GM12878 (cell line): Measurements from ENCODE around the gene MYO19. TPM values are rescaled to one million over a fixed set of nuclear protein-coding genes. Genes with fewer than 3 reads are reported as not detected.

Experiments used
- ATAC-seq: fragments of 200-7000 bp; cut with Tn5 transposase; 3 replicates; pipeline ENCODE4 v1.9.1; 2020; ENCODE audit warnings: mild to moderate bottlenecking, moderate library complexity
- BruUV-seq: library from RNA; stranded (reverse); fragments of 400-500 nt; replicated peaks from 2 replicates; lab custom pipeline; 2021; lab: Mats Ljungman, UMichigan
- CTCF ChIA-PET: fragments of 300-600 bp; sonication (Branson Sonifier 250); formaldehyde crosslinking; extraction: SDS; loops from one replicate; lab custom pipeline; 2021; ENCODE audit warnings: inconsistent platforms; lab: Yijun Ruan, JAX
- POLR2A ChIA-PET: fragments of 350-600 bp; formaldehyde crosslinking; extraction: SDS; loops from one replicate; lab custom pipeline; 2021; ENCODE audit warnings: inconsistent platforms; lab: Charles Lee
- RAD21 ChIA-PET: fragments of 300-600 bp; sonication (Branson Sonifier 250); formaldehyde crosslinking; loops from one replicate; lab custom pipeline; 2023; ENCODE audit warnings: antibody characterized with exemption; ENCODE audit not compliant: unreplicated experiment; lab: Charles Lee
- SMC1A ChIA-PET: fragments of 300-600 bp; sonication (Branson Sonifier 250); formaldehyde crosslinking; loops from one replicate; lab custom pipeline; 2023; ENCODE audit not compliant: unreplicated experiment, uncharacterized antibody; lab: Charles Lee
- DNase-seq: peaks from one replicate; pipeline ENCODE4 v3.0.0-alpha.2; 2011; ENCODE audit warnings: low read depth, low spot score
- FAIRE-seq: peaks from 3 replicates; lab custom pipeline; 2011; peaks lifted over from hg19 to GRCh38; lab: Jason Lieb, UNC
- H2AFZ ChIP-seq: 2 replicates; pipeline ENCODE4 v1.6.0; 2011; ENCODE audit warnings: low read depth, low read length, control low read depth; ENCODE audit not compliant: control insufficient read depth
- H3K27ac ChIP-seq: 2 replicates; pipeline ENCODE4 v1.5.1; 2011; ENCODE audit warnings: control low read depth; ENCODE audit not compliant: control insufficient read depth, insufficient read depth
- H3K27me3 ChIP-seq, 2 experiments: replicated peaks in 1 of 2; 2 replicates each; pipeline versions ENCODE4 v1.6.0 to v1.6.1; 2011; ENCODE audit warnings: low read length in 1 of 2; ENCODE audit not compliant: control insufficient read depth in 2 of 2, insufficient read depth in 2 of 2
- H3K36me3 ChIP-seq, 2 experiments: 2 replicates each; pipeline ENCODE4 v1.5.1; 2011; ENCODE audit warnings: low read length in 1 of 2; ENCODE audit not compliant: control insufficient read depth in 2 of 2, insufficient read depth in 2 of 2
- H3K4me1 ChIP-seq: 2 replicates; pipeline ENCODE4 v1.6.1; 2011; ENCODE audit warnings: mild to moderate bottlenecking, low read length, moderate library complexity, mixed read lengths; ENCODE audit not compliant: control insufficient read depth, insufficient read depth
- H3K4me2 ChIP-seq: 2 replicates; pipeline ENCODE4 v1.6.0; 2011; ENCODE audit warnings: control low read depth; ENCODE audit not compliant: control insufficient read depth, insufficient read depth
- H3K4me3 ChIP-seq: fragments of 200-600 bp; sonication (generic); 2 replicates; pipeline ENCODE4 v1.5.1; 2016
- H3K79me2 ChIP-seq: 2 replicates; pipeline ENCODE4 v1.6.0; 2011; ENCODE audit warnings: low read length; ENCODE audit not compliant: control insufficient read depth, insufficient read depth
- H3K9ac ChIP-seq: 2 replicates; pipeline ENCODE4 v1.8.0; 2011; ENCODE audit warnings: low read length, control low read depth, mixed read lengths; ENCODE audit not compliant: control insufficient read depth, insufficient read depth
- H3K9me3 ChIP-seq: replicated peaks from 3 replicates; pipeline ENCODE4 v1.5.1; 2011; ENCODE audit warnings: mild to moderate bottlenecking, low read length; ENCODE audit not compliant: control insufficient read depth, insufficient read depth
- H4K20me1 ChIP-seq: 2 replicates; pipeline ENCODE4 v1.6.0; 2011; ENCODE audit not compliant: control insufficient read depth, insufficient read depth
- EED ChIP-seq: sonication (generic); IDR thresholded peaks from 2 replicates; pipeline ENCODE4 v1.6.1; 2016; ENCODE audit warnings: antibody characterized with exemption, low read depth
- IKZF2 ChIP-seq, 2 experiments: fragments of 450-650 bp; IDR thresholded peaks; 2 replicates each; pipeline ENCODE4 v1.6.1; 2017; ENCODE audit warnings: mild to moderate bottlenecking in 2 of 2, moderate library complexity in 2 of 2
- SREBF2 ChIP-seq: IDR thresholded peaks from 2 replicates; pipeline ENCODE4 v1.6.1; 2012; ENCODE audit warnings: mild to moderate bottlenecking, low read length
- SUZ12 ChIP-seq: fragments of 200-600 bp; sonication (generic); IDR thresholded peaks from one replicate; pipeline ENCODE4 v1.6.1; 2018; ENCODE audit warnings: antibody characterized with exemption, mild to moderate bottlenecking; ENCODE audit not compliant: unreplicated experiment
- WGBS: methylation state at CpG from one replicate; pipeline ENCODE4 v1.1.6; 2016; ENCODE audit warnings: low lambda C conversion rate; ENCODE audit not compliant: insufficient replicate concordance, insufficient coverage; ENCODE audit errors: missing lambda C conversion rate; 5-methylcytosine and 5-hydroxymethylcytosine counted together
- in situ Hi-C: fragments of 300-500 bp; cut with MboI; formaldehyde crosslinking; loops from 9 replicates; pipeline ENCODE4 v1.14.3; 2018; ENCODE audit warnings: mixed read lengths
- intact Hi-C: fragments of 100-400 bp; cut with micrococcal nuclease; formaldehyde crosslinking; loops from one replicate; pipeline ENCODE4 v1.14.2; 2022; ENCODE audit not compliant: unreplicated experiment
- polyA plus RNA-seq, 11 experiments: library from polyadenylated mRNA; depleted of rRNA in 4 of 11; unstranded in 6 of 11; stranded (reverse) in 5 of 11; fragments of >200 nt; fragmentation: Nextera tagmentation in 4 of 11; fragmentation: Illumina TruSeq in 1 of 11; extraction: Ambion mirVana in 4 of 11; extraction: Trizol in 1 of 11; gene quantifications; 1 replicate in 1 of 11; 2 replicates in 10 of 11; pipeline versions ENCODE4 v1.2.1 to v1.2.3, GENCODE V29; 2011 to 2016; ENCODE audit warnings: inconsistent platforms in 2 of 11, missing spikeins in 2 of 11, low read depth in 1 of 11
- total RNA-seq, 4 experiments: library from RNA; depleted of rRNA in 3 of 4; stranded (reverse); fragments of >200 nt in 3 of 4; fragmentation: Illumina TruSeq in 1 of 4; extraction: Trizol in 1 of 4; gene quantifications; 2 replicates each; pipeline versions ENCODE4 v1.2.1 to v1.2.3, GENCODE V29; 2013 to 2021
- TF ChIP-seq, protein P1 (sequence below): IDR thresholded peaks from 2 replicates; pipeline ENCODE4 v1.6.1; 2012; ENCODE audit warnings: mild to moderate bottlenecking, low read depth, low read length

MYO19 gene
- total and polyA plus RNA-seq, 10 of the 15 experiments (the other 5 are each of a cell fraction or from before 2014, with no cell fraction given), result 11.4 to 103 (median 67.1) TPM

- TF ChIP-seq, protein P1, sequence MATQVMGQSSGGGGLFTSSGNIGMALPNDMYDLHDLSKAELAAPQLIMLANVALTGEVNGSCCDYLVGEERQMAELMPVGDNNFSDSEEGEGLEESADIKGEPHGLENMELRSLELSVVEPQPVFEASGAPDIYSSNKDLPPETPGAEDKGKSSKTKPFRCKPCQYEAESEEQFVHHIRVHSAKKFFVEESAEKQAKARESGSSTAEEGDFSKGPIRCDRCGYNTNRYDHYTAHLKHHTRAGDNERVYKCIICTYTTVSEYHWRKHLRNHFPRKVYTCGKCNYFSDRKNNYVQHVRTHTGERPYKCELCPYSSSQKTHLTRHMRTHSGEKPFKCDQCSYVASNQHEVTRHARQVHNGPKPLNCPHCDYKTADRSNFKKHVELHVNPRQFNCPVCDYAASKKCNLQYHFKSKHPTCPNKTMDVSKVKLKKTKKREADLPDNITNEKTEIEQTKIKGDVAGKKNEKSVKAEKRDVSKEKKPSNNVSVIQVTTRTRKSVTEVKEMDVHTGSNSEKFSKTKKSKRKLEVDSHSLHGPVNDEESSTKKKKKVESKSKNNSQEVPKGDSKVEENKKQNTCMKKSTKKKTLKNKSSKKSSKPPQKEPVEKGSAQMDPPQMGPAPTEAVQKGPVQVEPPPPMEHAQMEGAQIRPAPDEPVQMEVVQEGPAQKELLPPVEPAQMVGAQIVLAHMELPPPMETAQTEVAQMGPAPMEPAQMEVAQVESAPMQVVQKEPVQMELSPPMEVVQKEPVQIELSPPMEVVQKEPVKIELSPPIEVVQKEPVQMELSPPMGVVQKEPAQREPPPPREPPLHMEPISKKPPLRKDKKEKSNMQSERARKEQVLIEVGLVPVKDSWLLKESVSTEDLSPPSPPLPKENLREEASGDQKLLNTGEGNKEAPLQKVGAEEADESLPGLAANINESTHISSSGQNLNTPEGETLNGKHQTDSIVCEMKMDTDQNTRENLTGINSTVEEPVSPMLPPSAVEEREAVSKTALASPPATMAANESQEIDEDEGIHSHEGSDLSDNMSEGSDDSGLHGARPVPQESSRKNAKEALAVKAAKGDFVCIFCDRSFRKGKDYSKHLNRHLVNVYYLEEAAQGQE, result no peak
- TF ChIP-seq SUZ12 (no peak), SREBF2 (no peak), IKZF2 (IDR thresholded peaks at IDR 0.05) (no peak)
Observed at GRCh38 chr17:36542755-36543154, 8.1 kb upstream of the MYO19 start (continued).

DNA sequence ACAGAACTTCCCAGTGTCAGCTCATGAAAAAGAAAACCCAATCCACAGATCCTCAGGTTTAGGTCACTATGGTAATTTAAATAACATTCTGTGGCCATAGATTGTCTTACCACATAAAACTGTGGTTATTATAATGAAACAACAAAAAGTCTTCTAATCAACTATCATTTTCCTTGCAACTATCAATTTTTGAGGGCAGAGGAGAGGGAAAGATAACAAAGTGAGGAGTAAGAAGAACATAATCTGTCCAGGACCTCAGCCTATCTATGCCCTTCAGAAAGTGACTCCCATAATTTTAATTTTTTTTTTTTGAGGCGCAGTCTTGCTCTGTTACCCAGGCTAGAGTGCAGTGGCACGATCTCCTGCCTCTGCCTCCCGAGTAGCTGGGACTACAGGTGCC lies 6.0 kb upstream of the MYO19 start:
- in situ Hi-C loops, result no loop called here
- POLR2A ChIA-PET, result no interaction called here
- Histone ChIP-seq H3K4me2 (no peak overlapping the region), H3K9me3 (no peaks in the 10 kb centered on the region), H3K27me3 (no peaks in the 10 kb centered on the region), H3K79me2 (peaks cover 25% of the 10 kb centered on the region), H3K9ac (no peak overlapping the region), H3K4me3 (no peak overlapping the region), H3K4me1 (no peaks in the 10 kb centered on the region; the same call in 1 of the 2 replicates), H4K20me1 (no peaks in the 10 kb centered on the region), H3K36me3 (peaks cover 0 to 7% of the 10 kb centered on the region in 2 experiments; a peak in 3 of 4 replicates), H2AFZ (no peak overlapping the region), H3K27ac (no peak overlapping the region)
- SMC1A ChIA-PET, result no interaction called here
- 90% methylated on average over 3 of the region's 3 CpGs for WGBS
- no peak for TF ChIP-seq EED
- CTCF ChIA-PET, result no interaction called here
- BruUV-seq, result no TSS peak
- RAD21 ChIA-PET, result no interaction called here
- no peak for ATAC-seq
- DNase-seq, result no peak
- intact Hi-C loops, result no loop called here
- no peak for FAIRE-seq
